ENCODE measurements around the gene NFIA.

NFIA gene

GRCh38 chr1:61158591-61158990, 76.2 kb downstream of the NFIA start:
- Histone ChIP-seq H3K4me3 (ENCODE audit: low read depth, low read length) (no peak overlapping the region), H3K27ac (ENCODE audit: extremely low read depth, low read depth, low read length) (no peak overlapping the region), H3K9me3 (ENCODE audit: control insufficient read depth, insufficient read depth, low read depth, low read length) (no peaks in the 10 kb centered on the region), H3K4me1 (ENCODE audit: control insufficient read depth, insufficient read depth, low read length) (peaks cover 4% of the 10 kb centered on the region; the same call in 1 of the 2 replicates), H3K36me3 (ENCODE audit: control insufficient read depth in 2 of 2, insufficient read depth in 1 of 2, low read length in 2 of 2) (no peaks in the 10 kb centered on the region)
- TF ChIP-seq ZNF202 (tag by site-specific recombination; IDR thresholded peaks at IDR 0.05; ENCODE audit: borderline replicate concordance) (no peak), ZNF423 (tag by site-specific recombination; IDR thresholded peaks at IDR 0.05) (no peak), KLF8 (tag by site-specific recombination; IDR thresholded peaks at IDR 0.05) (no peak), ZNF548 (tag by site-specific recombination; IDR thresholded peaks at IDR 0.05) (no peak), ZNF48 (tag by site-specific recombination; IDR thresholded peaks at IDR 0.05) (no peak), ZNF555 (tag by site-specific recombination; conservative IDR thresholded peaks at IDR 0.05) (no peak), BCL11B (tag by site-specific recombination; IDR thresholded peaks at IDR 0.05; ENCODE audit: low read depth) (no peak), ZBTB10 (tag by site-specific recombination; IDR thresholded peaks at IDR 0.05) (no peak), KLF16 (tag by site-specific recombination; IDR thresholded peaks at IDR 0.05) (no peak), REPIN1 (tag by site-specific recombination; IDR thresholded peaks at IDR 0.05; ENCODE audit: low read depth) (no peak)
- ChIA-PET CTCF (no interaction called here), POLR2A (no interaction called here)

GRCh38 chr1:61160526-61160925, 78.2 kb downstream of the NFIA start:
- Histone ChIP-seq H3K36me3 (ENCODE audit: control insufficient read depth in 2 of 2, insufficient read depth in 1 of 2, low read length in 2 of 2) (no peaks in the 10 kb centered on the region), H3K4me3 (ENCODE audit: low read depth, low read length) (no peak overlapping the region), H3K27ac (ENCODE audit: extremely low read depth, low read depth, low read length) (no peak overlapping the region), H3K4me1 (ENCODE audit: control insufficient read depth, insufficient read depth, low read length) (peaks cover 4% of the 10 kb centered on the region; the same call in 1 of the 2 replicates), H3K9me3 (ENCODE audit: control insufficient read depth, insufficient read depth, low read depth, low read length) (no peaks in the 10 kb centered on the region)
- no peak for TF ChIP-seq KLF7 (tag by site-specific recombination; IDR thresholded peaks at IDR 0.05; ENCODE audit: borderline replicate concordance)
- no peak for TF ChIP-seq ZNF274 (IDR thresholded peaks at IDR 0.05; ENCODE audit: low read length)
- no peak for TF ChIP-seq ZNF274 (tag by site-specific recombination; IDR thresholded peaks at IDR 0.05; ENCODE audit: borderline replicate concordance)
- TF ChIP-seq ZBTB20 (tag by site-specific recombination; IDR thresholded peaks at IDR 0.05): no peak
- TF ChIP-seq ZNF670 (tag by site-specific recombination; IDR thresholded peaks at IDR 0.05; ENCODE audit: low read depth): no peak
- no peak for TF ChIP-seq ZNF175 (tag by site-specific recombination; IDR thresholded peaks at IDR 0.05)
- no peak for TF ChIP-seq ZNF248 (tag by site-specific recombination; IDR thresholded peaks at IDR 0.05)
- no peak for TF ChIP-seq ZFP69B (tag by site-specific recombination; IDR thresholded peaks at IDR 0.05)
- TF ChIP-seq PRDM4 (tag by site-specific recombination; IDR thresholded peaks at IDR 0.05): no peak
- no peak for TF ChIP-seq SALL2 (tag by site-specific recombination; IDR thresholded peaks at IDR 0.05; ENCODE audit: borderline replicate concordance)
- no peak for TF ChIP-seq ZBTB48 (tag by site-specific recombination; IDR thresholded peaks at IDR 0.05)
- TF ChIP-seq PRDM6 (tag by site-specific recombination; IDR thresholded peaks at IDR 0.05): no peak
- TF ChIP-seq ZNF658 (tag by site-specific recombination; IDR thresholded peaks at IDR 0.05): no peak
- no peak for TF ChIP-seq ZNF23 (tag by site-specific recombination; IDR thresholded peaks at IDR 0.05; ENCODE audit: borderline replicate concordance)
- POLR2A ChIA-PET: no interaction called here
- CTCF ChIA-PET: no interaction called here

All from HEK293 (cell line).